Left cardiac atrium (tissue), 4 donors: ENCODE data around the gene CCR7. TPM values are rescaled to one million over a fixed set of nuclear protein-coding genes. Genes with fewer than 3 reads are reported as not detected.

ENCODE experiments used
- ATAC-seq, 2 donors: fragments of 200-7000 bp; cut with Tn5 transposase; one replicate each; pipeline ENCODE4 v1.9.1; 2020; ENCODE audit warnings: mild to moderate bottlenecking in 2 of 2, moderate library complexity in 2 of 2
- DNase-seq: peaks from one replicate; pipeline ENCODE4 v3.0.0-alpha.2; 2020
- intact Hi-C, 2 donors: fragments of 100-400 bp; cut with DNase I; formaldehyde crosslinking; loops; one replicate each; pipeline versions ENCODE4 v1.14.1 to v1.15.1; 2022 to 2023
- long read RNA-seq: library from polyadenylated mRNA; unstranded; transcript quantifications from one replicate; pipeline ENCODE4 v2.0.0, GENCODE V29; 2021
- total RNA-seq, 2 donors: library from RNA; stranded (reverse); fragmentation: NEBNext Ultra II Directional; extraction: Animal tissue kit (Norgen Biotek cat#: 25700); gene quantifications; one replicate each; pipeline ENCODE4 v1.2.1, GENCODE V29; 2021
- donor health status: DM: no; HTN: yes; CAD: no.
- donor health status: DM: no; HTN: yes; CAD: no; lungs with severe emphysema.
- donor health status: DM: yes; HTN: yes; CAD: no.
- donor health status: Dilated cardiomyopathy.

CCR7 gene, protein sequence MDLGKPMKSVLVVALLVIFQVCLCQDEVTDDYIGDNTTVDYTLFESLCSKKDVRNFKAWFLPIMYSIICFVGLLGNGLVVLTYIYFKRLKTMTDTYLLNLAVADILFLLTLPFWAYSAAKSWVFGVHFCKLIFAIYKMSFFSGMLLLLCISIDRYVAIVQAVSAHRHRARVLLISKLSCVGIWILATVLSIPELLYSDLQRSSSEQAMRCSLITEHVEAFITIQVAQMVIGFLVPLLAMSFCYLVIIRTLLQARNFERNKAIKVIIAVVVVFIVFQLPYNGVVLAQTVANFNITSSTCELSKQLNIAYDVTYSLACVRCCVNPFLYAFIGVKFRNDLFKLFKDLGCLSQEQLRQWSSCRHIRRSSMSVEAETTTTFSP
- under 1 TPM; 0.29 to 0.53 TPM for total RNA-seq
- long read RNA-seq, partial matches to known transcripts: 0 of 1 reads
- long read RNA-seq, other reads (novel, unspliced or antisense): 1 of 1 reads

GRCh38 chr17:40564883-40565768, at the start of gene CCR7:
Gene CCR7 (minus strand): TSS chr17:40565472. CDS start chr17:40565409, 63 bp downstream.
- ATAC-seq (peak in 1 of 2 donors; percentile 24), DNase-seq (peak; percentile 20)
- intact Hi-C loops: no loop called here

- intact Hi-C loops: no loop called here
- ATAC-seq (no peak), DNase-seq (no peak)
Observed at GRCh38 chr17:40614431-40615067, 49.3 kb upstream of the CCR7 start.

DNA sequence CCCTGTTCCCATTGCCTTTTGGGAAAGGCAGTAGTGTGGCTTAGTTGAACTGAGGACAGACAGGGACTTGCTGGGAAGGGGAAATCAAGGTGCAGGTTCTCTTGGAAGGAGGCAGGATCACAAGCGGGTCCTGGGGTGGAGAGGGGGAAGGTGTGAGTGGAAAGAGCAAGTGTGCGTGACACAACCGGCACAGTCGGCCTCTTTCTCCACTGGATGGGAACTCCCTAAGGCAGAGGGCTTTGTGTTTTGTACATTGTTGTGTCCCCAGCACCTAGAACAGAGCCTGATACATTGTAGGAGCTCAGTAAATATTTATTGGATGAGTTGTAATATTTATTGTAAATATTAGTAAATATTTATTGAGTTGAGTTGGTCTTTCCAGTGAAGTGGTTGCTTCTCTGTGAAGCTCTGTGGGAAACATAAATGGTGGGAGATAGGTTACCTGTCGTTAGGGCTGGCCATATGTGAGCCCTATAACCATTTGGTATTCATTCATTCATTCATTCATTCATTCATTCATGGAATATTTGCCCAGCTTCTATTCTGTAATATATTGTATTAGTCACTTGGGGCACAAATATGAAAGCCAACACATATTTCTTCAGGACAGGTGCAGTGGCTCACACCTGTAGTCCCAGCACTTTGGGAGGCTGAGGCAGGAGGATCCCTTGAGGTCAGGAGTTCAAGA, 48.3 kb upstream of the CCR7 start:
- ATAC-seq (no peak), DNase-seq (no peak)
- intact Hi-C loops: no loop called here

DNA sequence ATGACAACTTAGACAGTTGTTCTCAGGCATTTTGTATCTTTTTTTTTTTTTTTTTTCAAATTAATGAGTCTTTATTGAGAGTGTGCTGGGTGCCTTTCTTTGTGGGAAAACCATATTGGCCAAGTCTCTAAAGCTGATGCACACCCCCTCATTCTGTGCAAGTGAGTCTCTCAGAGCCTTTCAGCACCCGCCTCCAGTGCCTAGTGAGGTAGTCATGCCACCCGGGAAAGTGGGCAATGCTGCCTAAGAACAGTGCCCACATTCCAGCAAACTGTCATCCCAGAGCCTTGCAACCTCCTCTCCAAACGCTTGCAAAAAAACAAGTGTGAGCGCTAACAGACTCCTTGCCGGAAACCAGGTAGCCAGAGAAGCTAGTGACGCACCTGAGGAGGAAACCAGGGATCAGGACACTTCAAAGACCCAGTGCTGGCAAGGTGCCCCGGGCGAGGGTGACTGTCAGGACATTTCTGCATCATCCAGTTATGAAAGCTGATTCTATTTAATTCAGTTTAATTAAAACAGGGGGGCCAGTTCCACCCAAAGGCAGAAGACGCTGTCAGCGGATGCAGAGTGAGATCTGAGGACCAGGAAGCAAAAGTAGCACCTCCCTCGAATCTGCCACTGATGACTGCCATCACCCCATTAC, 47.5 kb upstream of the CCR7 start:
- ATAC-seq (no peak), DNase-seq (no peak)
- intact Hi-C loops: no loop called here

GRCh38 chr17:40611840-40612474, 46.7 kb upstream of the CCR7 start:
- ATAC-seq: no peak
- no peak for DNase-seq
- intact Hi-C loops: no loop called here

GRCh38 chr17:40610359-40610758, 45.1 kb upstream of the CCR7 start:
- ATAC-seq (no peak), DNase-seq (no peak)
- intact Hi-C loops: no loop called here

- intact Hi-C loops: no loop called here
- no peak for DNase-seq
- peak in 1 of 2 donors; percentile 27 for ATAC-seq
Observed at GRCh38 chr17:40608061-40608581, 42.8 kb upstream of the CCR7 start.

GRCh38 chr17:40607641-40608040, 42.4 kb upstream of the CCR7 start:
- intact Hi-C loops: no loop called here
- ATAC-seq: no peak
- no peak for DNase-seq

DNA sequence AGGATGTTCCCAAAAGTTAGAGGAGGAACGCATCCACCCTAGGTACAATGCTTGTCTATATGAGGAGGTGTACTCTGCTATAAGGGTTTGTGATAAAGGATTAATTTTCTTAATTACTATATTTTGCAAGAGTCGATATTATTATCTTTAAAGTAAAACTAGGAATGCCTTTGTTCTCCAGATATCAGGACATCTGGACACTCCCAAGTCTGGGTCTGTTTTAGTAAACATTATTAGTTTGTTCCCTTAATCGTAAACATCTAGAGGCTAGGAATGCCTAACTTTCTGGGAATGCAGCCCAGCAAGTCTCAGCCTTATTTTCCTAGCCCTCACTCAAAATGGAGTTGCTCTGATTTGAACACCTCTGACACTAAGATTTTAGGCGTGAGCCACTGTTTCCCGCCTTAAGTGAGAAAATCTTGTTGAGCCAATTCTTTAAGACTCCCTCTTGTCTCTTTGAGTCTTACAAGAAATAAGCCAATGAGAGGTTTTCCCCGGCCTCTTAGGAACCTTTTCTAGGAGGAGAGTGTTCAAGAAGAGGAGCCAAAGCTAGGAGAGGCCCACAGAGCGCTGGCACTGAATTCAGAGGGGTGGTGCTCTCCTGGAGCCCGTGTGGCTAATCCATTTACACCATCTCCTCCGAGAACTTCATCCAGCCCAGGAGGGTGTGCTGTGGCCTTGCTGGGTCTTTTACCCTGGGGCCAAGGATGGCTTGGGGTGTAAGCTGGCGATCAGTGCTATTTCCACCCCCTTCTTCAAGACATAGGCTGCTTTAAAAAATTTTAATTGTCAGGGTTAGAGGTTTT, 41.5 kb upstream of the CCR7 start:
- intact Hi-C loops: no loop called here
- ATAC-seq: no peak
- no peak for DNase-seq

DNA sequence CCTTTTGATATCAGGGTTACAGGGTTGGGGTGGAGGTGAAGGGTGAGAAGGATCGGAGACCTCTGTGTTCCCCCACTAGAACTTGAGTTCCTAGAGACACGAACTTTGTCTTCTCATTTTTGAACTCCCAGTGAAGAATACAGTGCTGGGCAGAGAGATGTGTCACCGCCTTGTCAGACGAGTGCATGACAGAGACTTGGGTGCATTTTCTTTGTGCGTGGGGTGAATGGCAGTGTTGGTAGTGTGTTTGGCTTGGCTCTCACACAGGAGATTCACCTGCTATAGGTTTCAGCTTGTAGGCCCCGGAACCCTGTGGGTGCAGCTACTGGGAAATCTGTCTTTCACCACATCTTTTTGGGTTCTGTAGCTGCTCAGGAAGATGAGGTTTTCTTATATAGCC, 40.0 kb upstream of the CCR7 start:
- ATAC-seq (peak in 1 of 2 donors; percentile 17), DNase-seq (no peak)
- intact Hi-C loops: no loop called here

GRCh38 chr17:40604327-40605080, 39.2 kb upstream of the CCR7 start:
- ATAC-seq (no peak), DNase-seq (no peak)
- intact Hi-C loops: no loop called here

DNA sequence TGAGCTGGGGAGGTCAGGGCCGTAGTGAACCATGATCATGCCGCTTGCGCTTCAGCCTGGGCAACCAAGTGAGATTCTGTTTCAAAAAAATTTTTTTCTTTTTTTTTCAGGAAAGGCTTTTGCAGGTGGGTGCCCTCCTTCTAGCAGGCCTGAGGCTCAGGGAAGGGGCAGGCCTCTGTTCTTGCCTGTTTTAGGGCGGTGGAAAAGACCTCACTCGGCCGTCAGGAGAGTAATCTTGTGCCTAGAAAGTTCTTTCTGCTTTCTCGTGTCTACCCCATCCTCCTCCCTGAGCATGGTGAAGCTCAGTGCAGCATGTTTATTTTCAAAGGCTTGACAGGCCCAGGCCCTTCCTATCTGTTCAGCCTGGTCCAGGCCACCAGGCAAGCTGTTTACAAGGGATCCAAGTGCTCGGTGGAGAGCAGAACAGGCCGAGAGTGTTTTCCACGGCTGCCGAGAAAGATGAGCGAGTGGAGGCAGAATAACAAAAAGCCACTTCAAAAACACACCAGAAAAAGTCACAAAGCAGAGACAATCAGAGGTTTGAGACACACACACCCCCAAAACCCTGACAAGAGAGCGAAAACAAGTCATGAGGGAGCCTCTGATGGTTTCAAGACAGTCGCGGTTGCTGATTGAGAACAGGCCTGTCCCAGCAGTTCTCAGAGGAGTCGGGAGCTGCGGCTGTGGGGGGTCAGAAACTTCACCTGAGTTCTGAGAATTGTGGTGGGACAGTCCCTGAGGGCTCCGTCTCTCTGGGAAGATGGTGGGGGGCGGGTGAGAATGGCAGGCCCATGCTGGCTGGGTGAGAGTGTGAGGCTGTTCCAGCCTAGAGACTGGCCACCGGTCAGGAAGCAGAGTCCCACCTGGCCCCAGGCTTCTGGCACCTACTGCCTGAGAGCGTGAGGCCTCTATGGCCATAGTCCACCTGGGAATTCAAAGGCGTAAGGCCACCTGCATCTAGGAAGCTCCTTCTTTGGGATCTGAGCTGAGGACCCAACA, 37.5 kb upstream of the CCR7 start:
- intact Hi-C loops: no loop called here
- ATAC-seq (no peak), DNase-seq (no peak)

GRCh38 chr17:40600486-40601046, 35.3 kb upstream of the CCR7 start:
- intact Hi-C loops: no loop called here
- DNase-seq: no peak
- ATAC-seq: no peak

DNA sequence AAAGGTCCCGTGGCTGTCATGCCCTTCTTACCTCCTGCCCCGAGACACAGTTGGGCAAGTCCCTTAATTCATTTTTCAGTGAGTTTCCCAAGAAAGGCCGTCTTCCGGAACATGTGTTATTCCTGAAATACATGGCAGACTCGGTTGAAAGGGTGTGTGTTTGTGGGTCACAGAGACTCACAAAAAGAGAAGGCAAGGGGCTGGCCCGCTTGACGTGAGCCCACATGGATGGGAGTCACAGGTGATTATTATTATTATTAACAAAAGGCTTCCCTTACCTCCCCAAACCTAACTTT, 34.1 kb upstream of the CCR7 start:
- intact Hi-C loops: no loop called here
- DNase-seq: no peak
- ATAC-seq: no peak
